GM21529 (cell line): ENCODE measurements around the gene COBLL1.

Experiments used
- ATAC-seq: cut with Tn5 transposase; IDR thresholded peaks from one replicate; pipeline ENCODE4 v1.9.1; 2021; ENCODE audit not compliant: unreplicated experiment

The COBLL1 gene

GRCh38 chr2:164821338-164821737 is 20.3 kb downstream of the COBLL1 start:
- ATAC-seq = no peak

GRCh38 chr2:164818149-164819136 is 23.2 kb downstream of the COBLL1 start:
- no peak for ATAC-seq

GRCh38 chr2:164816900-164817299 is 24.7 kb downstream of the COBLL1 start:
- ATAC-seq = no peak

GRCh38 chr2:164816046-164816445 is 25.6 kb downstream of the COBLL1 start:
- ATAC-seq = no peak

GRCh38 chr2:164815071-164815793 is 26.4 kb downstream of the COBLL1 start:
- no peak for ATAC-seq

GRCh38 chr2:164813535-164813934 is 28.1 kb downstream of the COBLL1 start:
- ATAC-seq = no peak

- no peak for ATAC-seq
Observed at GRCh38 chr2:164812378-164812777, 29.2 kb downstream of the COBLL1 start.

- ATAC-seq = no peak
Observed at GRCh38 chr2:164811819-164812218, 29.8 kb downstream of the COBLL1 start.

- no peak for ATAC-seq
Observed at GRCh38 chr2:164810843-164811242, 30.8 kb downstream of the COBLL1 start.

- ATAC-seq = no peak
Observed at GRCh38 chr2:164808776-164809175, 32.8 kb downstream of the COBLL1 start.

- ATAC-seq = no peak
Observed at GRCh38 chr2:164803776-164804466, 37.7 kb downstream of the COBLL1 start.

GRCh38 chr2:164802095-164802707 is 39.4 kb downstream of the COBLL1 start:
- no peak for ATAC-seq

GRCh38 chr2:164800572-164800971 is 41.1 kb downstream of the COBLL1 start:
- no peak for ATAC-seq

- no peak for ATAC-seq
Observed at GRCh38 chr2:164797627-164798026, 44.0 kb downstream of the COBLL1 start.

- ATAC-seq = no peak
Observed at GRCh38 chr2:164796999-164797398, 44.6 kb downstream of the COBLL1 start.

- ATAC-seq = no peak
Observed at GRCh38 chr2:164794432-164795231, 47.0 kb downstream of the COBLL1 start.

GRCh38 chr2:164794016-164794415 is 47.6 kb downstream of the COBLL1 start:
- no peak for ATAC-seq

- ATAC-seq = no peak
Observed at GRCh38 chr2:164793529-164793928, 48.1 kb downstream of the COBLL1 start.

- ATAC-seq = no peak
Observed at GRCh38 chr2:164792316-164793170, 49.1 kb downstream of the COBLL1 start.
